ENCODE measurements around the gene HIGD2B. TPM values are rescaled to one million over a fixed set of nuclear protein-coding genes. Genes with fewer than 3 reads are reported as not detected.
"Not testable (repeated sequence)": the region's sequence is repeated elsewhere in the genome, so short reads cannot be mapped to it uniquely, and the experiment has no call there.

HIGD2B gene
- total RNA-seq, 1 donor from 2014 or later, result 0.29 TPM

- intact Hi-C loops (cut with micrococcal nuclease); DNase-seq (ENCODE audit: low spot score); H3K27ac Mint-ChIP-seq; H3K36me3 Mint-ChIP-seq (ENCODE audit: low read depth); H3K27me3 Mint-ChIP-seq (ENCODE audit: insufficient read depth); H3K4me1 Mint-ChIP-seq (ENCODE audit: low read depth); H3K9me3 Mint-ChIP-seq; H3K4me3 Mint-ChIP-seq: not testable (repeated sequence)
These were observed 20.3 kb downstream of the HIGD2B start for GRCh38 chr15:72665706-72666105.

GRCh38 chr15:72663931-72664330 is 22.1 kb downstream of the HIGD2B start:
- H3K4me3 Mint-ChIP-seq; H3K4me1 Mint-ChIP-seq (ENCODE audit: low read depth); H3K27ac Mint-ChIP-seq; H3K27me3 Mint-ChIP-seq (ENCODE audit: insufficient read depth); H3K36me3 Mint-ChIP-seq (ENCODE audit: low read depth); intact Hi-C loops (cut with micrococcal nuclease); H3K9me3 Mint-ChIP-seq; DNase-seq (ENCODE audit: low spot score): not testable (repeated sequence)

GRCh38 chr15:72661081-72661480 is 24.9 kb downstream of the HIGD2B start:
- H3K27ac Mint-ChIP-seq; H3K36me3 Mint-ChIP-seq (ENCODE audit: low read depth); DNase-seq (ENCODE audit: low spot score); H3K4me1 Mint-ChIP-seq (ENCODE audit: low read depth); H3K4me3 Mint-ChIP-seq; H3K27me3 Mint-ChIP-seq (ENCODE audit: insufficient read depth); H3K9me3 Mint-ChIP-seq; intact Hi-C loops (cut with micrococcal nuclease): not testable (repeated sequence)

- intact Hi-C loops (cut with micrococcal nuclease); H3K27me3 Mint-ChIP-seq (ENCODE audit: insufficient read depth); H3K4me1 Mint-ChIP-seq (ENCODE audit: low read depth); H3K4me3 Mint-ChIP-seq; H3K36me3 Mint-ChIP-seq (ENCODE audit: low read depth); H3K9me3 Mint-ChIP-seq; H3K27ac Mint-ChIP-seq; DNase-seq (ENCODE audit: low spot score): not testable (repeated sequence)
These were observed 30.0 kb downstream of the HIGD2B start for GRCh38 chr15:72656014-72656413.

GRCh38 chr15:72654397-72654796 is 31.6 kb downstream of the HIGD2B start, which contains the start of gene GOLGA6B:
Gene GOLGA6B, plus strand, starts transcription at chr15:72654697. Its CDS starts 41 bp downstream, at chr15:72654738.
- H3K27ac Mint-ChIP-seq; H3K9me3 Mint-ChIP-seq; intact Hi-C loops (cut with micrococcal nuclease); DNase-seq (ENCODE audit: low spot score); H3K4me1 Mint-ChIP-seq (ENCODE audit: low read depth); H3K4me3 Mint-ChIP-seq; H3K36me3 Mint-ChIP-seq (ENCODE audit: low read depth); H3K27me3 Mint-ChIP-seq (ENCODE audit: insufficient read depth): not testable (repeated sequence)

GRCh38 chr15:72648631-72649253 is 37.2 kb downstream of the HIGD2B start:
- DNase-seq (ENCODE audit: low spot score); H3K27me3 Mint-ChIP-seq (ENCODE audit: insufficient read depth); intact Hi-C loops (cut with micrococcal nuclease); H3K4me1 Mint-ChIP-seq (ENCODE audit: low read depth); H3K9me3 Mint-ChIP-seq; H3K36me3 Mint-ChIP-seq (ENCODE audit: low read depth); H3K4me3 Mint-ChIP-seq; H3K27ac Mint-ChIP-seq: not testable (repeated sequence)

GRCh38 chr15:72642271-72642670 is 43.7 kb downstream of the HIGD2B start:
- H3K36me3 Mint-ChIP-seq (ENCODE audit: low read depth); DNase-seq (ENCODE audit: low spot score); intact Hi-C loops (cut with micrococcal nuclease); H3K27ac Mint-ChIP-seq; H3K4me1 Mint-ChIP-seq (ENCODE audit: low read depth); H3K4me3 Mint-ChIP-seq; H3K9me3 Mint-ChIP-seq; H3K27me3 Mint-ChIP-seq (ENCODE audit: insufficient read depth): not testable (repeated sequence)

GRCh38 chr15:72639759-72640483 is 46.1 kb downstream of the HIGD2B start:
- H3K9me3 Mint-ChIP-seq; H3K36me3 Mint-ChIP-seq (ENCODE audit: low read depth); H3K4me3 Mint-ChIP-seq; H3K4me1 Mint-ChIP-seq (ENCODE audit: low read depth); H3K27ac Mint-ChIP-seq; H3K27me3 Mint-ChIP-seq (ENCODE audit: insufficient read depth); intact Hi-C loops (cut with micrococcal nuclease); DNase-seq (ENCODE audit: low spot score): not testable (repeated sequence)

GRCh38 chr15:72636519-72637282 is 49.3 kb downstream of the HIGD2B start:
- H3K4me1 Mint-ChIP-seq (ENCODE audit: low read depth); H3K36me3 Mint-ChIP-seq (ENCODE audit: low read depth); H3K27ac Mint-ChIP-seq; H3K27me3 Mint-ChIP-seq (ENCODE audit: insufficient read depth); H3K9me3 Mint-ChIP-seq; intact Hi-C loops (cut with micrococcal nuclease): not testable (repeated sequence)
- peak overlapping the region; percentile 19 for H3K4me3 Mint-ChIP-seq
- DNase-seq (ENCODE audit: low spot score), result peak; percentile 64

GRCh38 chr15:72629068-72629570 is 56.9 kb downstream of the HIGD2B start:
- H3K27me3 Mint-ChIP-seq (ENCODE audit: insufficient read depth); intact Hi-C loops (cut with micrococcal nuclease); H3K9me3 Mint-ChIP-seq; H3K27ac Mint-ChIP-seq; H3K36me3 Mint-ChIP-seq (ENCODE audit: low read depth); H3K4me3 Mint-ChIP-seq; H3K4me1 Mint-ChIP-seq (ENCODE audit: low read depth); DNase-seq (ENCODE audit: low spot score): not testable (repeated sequence)

- H3K27me3 Mint-ChIP-seq (ENCODE audit: insufficient read depth); H3K36me3 Mint-ChIP-seq (ENCODE audit: low read depth); H3K4me1 Mint-ChIP-seq (ENCODE audit: low read depth); intact Hi-C loops (cut with micrococcal nuclease); H3K4me3 Mint-ChIP-seq; H3K9me3 Mint-ChIP-seq; H3K27ac Mint-ChIP-seq; DNase-seq (ENCODE audit: low spot score): not testable (repeated sequence)
These were observed 57.5 kb downstream of the HIGD2B start for GRCh38 chr15:72628249-72629067.

- intact Hi-C loops (cut with micrococcal nuclease); H3K4me3 Mint-ChIP-seq; H3K9me3 Mint-ChIP-seq; H3K36me3 Mint-ChIP-seq (ENCODE audit: low read depth); H3K27ac Mint-ChIP-seq; H3K4me1 Mint-ChIP-seq (ENCODE audit: low read depth); DNase-seq (ENCODE audit: low spot score); H3K27me3 Mint-ChIP-seq (ENCODE audit: insufficient read depth): not testable (repeated sequence)
These were observed 59.8 kb downstream of the HIGD2B start for GRCh38 chr15:72626153-72626552.

Measured in activated T-helper 1 cell treated with anti-CD3 and anti-CD28 coated beads, Interleukin-12 subunit alpha, Interleukin-12 subunit beta, Interleukin-2, Interleukin-4 antibody, amounts not matched to agents 30 ng/mL and 10 ng/mL and 1 ng/mL, durations not matched to agents 14 hours and 24 hours and 36 hours (primary cell).